HG03108 (cell line): Measurements from ENCODE around the gene NRXN2.

Experiments used
- ATAC-seq: cut with Tn5 transposase; IDR thresholded peaks from one replicate; pipeline ENCODE4 v1.9.1; 2021; ENCODE audit warnings: moderate library complexity; ENCODE audit not compliant: unreplicated experiment

Gene NRXN2

GRCh38 chr11:64744544-64745188 is 21.7 kb upstream of the NRXN2 start:
- ATAC-seq = no peak

GRCh38 chr11:64743591-64744543 is 20.9 kb upstream of the NRXN2 start, which contains the start of gene RASGRP2:
RASGRP2 (minus strand) TSS chr11:64744142; CDS start chr11:64742866, 1,276 bp downstream.
- ATAC-seq = no peak

GRCh38 chr11:64742889-64743590 is 20.0 kb upstream of the NRXN2 start:
- peak; percentile 29 for ATAC-seq

GRCh38 chr11:64742087-64742888 is 19.3 kb upstream of the NRXN2 start:
- no peak for ATAC-seq

GRCh38 chr11:64741375-64742086 is 18.5 kb upstream of the NRXN2 start:
- ATAC-seq = no peak

GRCh38 chr11:64739871-64740270 is 16.9 kb upstream of the NRXN2 start:
- no peak for ATAC-seq

GRCh38 chr11:64736654-64737053 is 13.7 kb upstream of the NRXN2 start:
- no peak for ATAC-seq

- no peak for ATAC-seq
Measured at GRCh38 chr11:64735725-64736259, 12.8 kb upstream of the NRXN2 start.

GRCh38 chr11:64734811-64735724 is 12.1 kb upstream of the NRXN2 start:
- ATAC-seq = no peak

GRCh38 chr11:64731601-64732000 is 8.6 kb upstream of the NRXN2 start:
- no peak for ATAC-seq

- no peak for ATAC-seq
Measured at GRCh38 chr11:64729851-64730382, 6.9 kb upstream of the NRXN2 start.

GRCh38 chr11:64728757-64729365 is 5.9 kb upstream of the NRXN2 start:
- no peak for ATAC-seq

- no peak for ATAC-seq
Measured at GRCh38 chr11:64726867-64727530, 4.0 kb upstream of the NRXN2 start.

GRCh38 chr11:64726211-64726641 is 3.2 kb upstream of the NRXN2 start:
- no peak for ATAC-seq

- ATAC-seq = no peak
Measured at GRCh38 chr11:64724863-64725532, 2.0 kb upstream of the NRXN2 start.

- ATAC-seq = no peak
Measured at GRCh38 chr11:64723907-64724862, 1.2 kb upstream of the NRXN2 start.
